Stomach (tissue), 9 donors: Measurements from ENCODE around the gene LIMA1. TPM values are rescaled to one million over a fixed set of nuclear protein-coding genes. Genes with fewer than 3 reads are reported as not detected.

ENCODE experiments used
- DNase-seq, 2 donors: peaks; one replicate each; pipeline versions ENCODE4 v3.0.0 to v3.0.0-alpha.2; 2013 to 2019
- H3K27ac ChIP-seq, 5 donors: fragments of 200-600 bp in 4 of 5; sonication (generic) in 4 of 5; one replicate each; pipeline ENCODE4 v1.5.1; 2013 to 2019; ENCODE audit warnings: mild to moderate bottlenecking in 1 of 5, moderate library complexity in 1 of 5
- H3K27me3 ChIP-seq, 3 donors: fragments of 200-600 bp; sonication (generic); one replicate each; pipeline ENCODE4 v1.5.1; 2017 to 2019; ENCODE audit warnings: mixed run types in 1 of 3
- H3K36me3 ChIP-seq, 4 donors: fragments of 200-600 bp; sonication (generic); 1 replicate in 3 of 4; 2 replicates in 1 of 4; pipeline ENCODE4 v1.5.1; 2016 to 2019
- H3K4me1 ChIP-seq, 4 donors: fragments of 200-600 bp; sonication (generic); one replicate each; pipeline ENCODE4 v1.5.1; 2016 to 2019
- H3K4me3 ChIP-seq, 4 donors: fragments of 200-600 bp; sonication (generic) in 3 of 4; one replicate each; pipeline ENCODE4 v1.5.1; 2016 to 2019; ENCODE audit warnings: mild to moderate bottlenecking in 1 of 4
- H3K9me3 ChIP-seq, 4 donors: fragments of 200-600 bp; sonication (generic); one replicate each; pipeline ENCODE4 v1.5.1; 2016 to 2019
- CTCF ChIP-seq, 7 experiments: fragments of 450-650 bp in 4 of 7; fragments of 200-600 bp in 3 of 7; sonication (generic) in 3 of 7; IDR thresholded peaks; one replicate each; pipeline ENCODE4 v1.5.1; 2016 to 2019; ENCODE audit warnings: antibody characterized with exemption in 7 of 7, control low read depth in 2 of 7, mild to moderate bottlenecking in 1 of 7
- EP300 ChIP-seq: sonication (generic); formaldehyde crosslinking; IDR thresholded peaks from one replicate; pipeline ENCODE4 v1.6.1; 2017; ENCODE audit warnings: antibody characterized with exemption
- POLR2A ChIP-seq, 4 donors: fragments of 450-650 bp; IDR thresholded peaks; one replicate each; pipeline ENCODE4 v1.6.1; 2016; ENCODE audit warnings: antibody characterized with exemption in 4 of 4, control low read depth in 2 of 4, mild to moderate bottlenecking in 1 of 4, moderate library complexity in 1 of 4
- POLR2AphosphoS5 ChIP-seq, 3 donors: sonication (generic); formaldehyde crosslinking; IDR thresholded peaks; one replicate each; pipeline ENCODE4 v1.6.1; 2016; ENCODE audit warnings: antibody characterized with exemption in 3 of 3
- WGBS, 5 donors: extraction: QIAGEN DNeasy Blood & Tissue Kit in 3 of 5; methylation state at CpG; one replicate each; pipeline versions ENCODE4 v1.1.5 to v1.1.7; 2013 to 2018; 5-methylcytosine and 5-hydroxymethylcytosine counted together
- intact Hi-C: fragments of 100-400 bp; cut with DNase I; formaldehyde crosslinking; loops from one replicate; pipeline ENCODE4 v1.15.1; 2023; ENCODE audit warnings: low total_unique reads
- polyA plus RNA-seq, 3 donors: library from polyadenylated mRNA; stranded (reverse); fragments of 200-250 nt; gene quantifications; one replicate each; pipeline ENCODE4 v1.2.3, GENCODE V29; 2013
- total RNA-seq, 5 donors: library from RNA; depleted of rRNA; stranded (reverse); fragments of >200 nt; gene quantifications; one replicate each; pipeline versions ENCODE4 v1.1.0 to v1.2.3, GENCODE V29; 2014 to 2016
- donor health status: healthy with polysubstance abuse.
- donor health status: Bipolar disorder and iron deficiency.
- donor health status: healthy.

Gene LIMA1
- total and polyA plus RNA-seq, 8 donors = 28.7 to 143 (median 83.2) TPM

- intact Hi-C loops = no loop called here
- no peaks in the 10 kb centered on the region for H3K27me3 ChIP-seq
- H3K9me3 ChIP-seq = no peaks in the 10 kb centered on the region
- WGBS, 5 donors = 95 to 99% (median 97%) methylated on average over 4 of the region's 4 CpGs
- TF ChIP-seq POLR2A (IDR thresholded peaks at IDR 0.05) = no peak
- TF ChIP-seq EP300 = no peak
- no peak for TF ChIP-seq CTCF (IDR thresholded peaks at IDR 0.05)
- TF ChIP-seq POLR2AphosphoS5 (IDR thresholded peaks at IDR 0.05) = no peak
- H3K4me3 ChIP-seq = no peak overlapping the region
- peaks cover 0 to 23% (median 5%) of the 10 kb centered on the region in 4 donors for H3K4me1 ChIP-seq
- peaks cover 0 to 19% (median 16%) of the 10 kb centered on the region in 4 donors for H3K36me3 ChIP-seq
- H3K27ac ChIP-seq = no peak overlapping the region
- DNase-seq = no peak
Observed at GRCh38 chr12:50147281-50147680, 136.0 kb downstream of the LIMA1 start.

- no peak for DNase-seq
- WGBS, 5 donors = 40 to 70% (median 50%) methylated on average over 2 of the region's 2 CpGs
- no peak for TF ChIP-seq CTCF (IDR thresholded peaks at IDR 0.05)
- no peak for TF ChIP-seq EP300
- no peak for TF ChIP-seq POLR2AphosphoS5 (IDR thresholded peaks at IDR 0.05)
- Histone ChIP-seq H3K4me1 (peaks cover 0 to 13% (median 5%) of the 10 kb centered on the region in 4 donors), H3K36me3 (peaks cover 3 to 37% (median 30%) of the 10 kb centered on the region in 4 donors), H3K9me3 (no peaks in the 10 kb centered on the region), H3K27ac (no peak overlapping the region), H3K4me3 (no peak overlapping the region), H3K27me3 (no peaks in the 10 kb centered on the region)
- intact Hi-C loops = no loop called here
Observed at GRCh38 chr12:50145439-50145838, 137.9 kb downstream of the LIMA1 start.

- no peaks in the 10 kb centered on the region for H3K9me3 ChIP-seq
- peaks cover 0 to 13% (median 5%) of the 10 kb centered on the region in 4 donors for H3K4me1 ChIP-seq
- intact Hi-C loops = no loop called here
- H3K36me3 ChIP-seq = peaks cover 3 to 54% (median 46%) of the 10 kb centered on the region in 4 donors
- H3K27me3 ChIP-seq = no peaks in the 10 kb centered on the region
- no peak overlapping the region for H3K4me3 ChIP-seq
- TF ChIP-seq POLR2A (IDR thresholded peaks at IDR 0.05) (no peak), EP300 (no peak), CTCF (IDR thresholded peaks at IDR 0.05) (no peak), POLR2AphosphoS5 (IDR thresholded peaks at IDR 0.05) (no peak)
- H3K27ac ChIP-seq = no peak overlapping the region
- 73 to 84% (median 80%) methylated on average over 8 of the region's 8 CpGs for WGBS, 5 donors
- no peak for DNase-seq
Observed at GRCh38 chr12:50142993-50143392, 140.3 kb downstream of the LIMA1 start.

- H3K4me1 ChIP-seq = peaks cover 0 to 13% (median 2%) of the 10 kb centered on the region in 4 donors
- no peak overlapping the region for H3K4me3 ChIP-seq
- WGBS, 5 donors = 60 to 90% (median 66%) methylated on average over 2 of the region's 2 CpGs
- no peak overlapping the region for H3K27ac ChIP-seq
- H3K27me3 ChIP-seq = no peaks in the 10 kb centered on the region
- intact Hi-C loops = no loop called here
- TF ChIP-seq POLR2A (IDR thresholded peaks at IDR 0.05) (no peak), CTCF (IDR thresholded peaks at IDR 0.05) (peak in 3 of 7 experiments; percentile 34 to 57 (median 36))
- no peaks in the 10 kb centered on the region for H3K9me3 ChIP-seq
- DNase-seq = no peak
- H3K36me3 ChIP-seq = peaks cover 32 to 96% (median 89%) of the 10 kb centered on the region in 4 donors
Observed at GRCh38 chr12:50132505-50133135, 150.7 kb downstream of the LIMA1 start.
